ENCODE data around the gene TSC22D1.
"Not testable (repeated sequence)": the region's sequence is repeated elsewhere in the genome, so short reads cannot be mapped to it uniquely, and the experiment has no call there.

TSC22D1 gene

GRCh38 chr13:44465318-44465717, 110.8 kb downstream of the TSC22D1 start:
- no peak for DNase-seq
- Mint-ChIP-seq H3K4me1 (no peaks in the 10 kb centered on the region), H3K4me3 (no peak overlapping the region), H3K27me3 (no peaks in the 10 kb centered on the region), H3K9me3 (no peaks in the 10 kb centered on the region), H3K36me3 (no peaks in the 10 kb centered on the region), H3K27ac (no peak overlapping the region)
- CTCF ChIA-PET: interaction anchor here (1.1 kb wide), 1 partner anchor 27 kb away, joined by 3 read pairs; no protein-coding TSS in a partner anchor

- no peaks in the 10 kb centered on the region for H3K9me3 Mint-ChIP-seq
- H3K4me1 Mint-ChIP-seq: no peaks in the 10 kb centered on the region
- no peak overlapping the region for H3K4me3 Mint-ChIP-seq
- no peak overlapping the region for H3K27ac Mint-ChIP-seq
- no peaks in the 10 kb centered on the region for H3K27me3 Mint-ChIP-seq
- CTCF ChIA-PET: no interaction called here
- no peaks in the 10 kb centered on the region for H3K36me3 Mint-ChIP-seq
- DNase-seq: no peak
These were observed 111.7 kb downstream of the TSC22D1 start for GRCh38 chr13:44464471-44464870.

- no peak for DNase-seq
- Mint-ChIP-seq H3K27me3 (no peaks in the 10 kb centered on the region), H3K4me3 (no peak overlapping the region), H3K36me3 (no peaks in the 10 kb centered on the region), H3K4me1 (no peaks in the 10 kb centered on the region), H3K27ac (no peak overlapping the region), H3K9me3 (no peaks in the 10 kb centered on the region)
- CTCF ChIA-PET: interaction anchor here (1.2 to 1.3 kb wide), 2 partner anchors 272 to 558 kb away, joined by 3 to 5 read pairs; no protein-coding TSS in a partner anchor
These were observed 112.4 kb downstream of the TSC22D1 start for GRCh38 chr13:44463759-44464158.

- no peaks in the 10 kb centered on the region for H3K27me3 Mint-ChIP-seq
- no peak for DNase-seq
- no peaks in the 10 kb centered on the region for H3K9me3 Mint-ChIP-seq
- CTCF ChIA-PET: interaction anchor here (1.3 kb wide), 1 partner anchor 10 kb away, joined by 3 read pairs; no protein-coding TSS in a partner anchor
- no peak overlapping the region for H3K4me3 Mint-ChIP-seq
- no peaks in the 10 kb centered on the region for H3K4me1 Mint-ChIP-seq
- H3K36me3 Mint-ChIP-seq: no peaks in the 10 kb centered on the region
- H3K27ac Mint-ChIP-seq: no peak overlapping the region
These were observed 116.5 kb downstream of the TSC22D1 start for GRCh38 chr13:44459674-44460073.

- CTCF ChIA-PET: interaction anchor here (0.7 to 1.7 kb wide), 2 partner anchors 550 to 553 kb away, joined by 3 read pairs; no protein-coding TSS in a partner anchor
- Mint-ChIP-seq H3K27me3 (no peaks in the 10 kb centered on the region), H3K4me1 (no peaks in the 10 kb centered on the region), H3K36me3 (no peaks in the 10 kb centered on the region), H3K4me3 (no peak overlapping the region), H3K27ac (no peak overlapping the region), H3K9me3 (no peaks in the 10 kb centered on the region)
- DNase-seq: no peak
These were observed 117.7 kb downstream of the TSC22D1 start for GRCh38 chr13:44458313-44458975.

- CTCF ChIA-PET: interaction anchor here (2.2 kb wide), 1 partner anchor 14 kb away, joined by 6 read pairs; no protein-coding TSS in a partner anchor
- not testable (repeated sequence) for H3K27ac Mint-ChIP-seq, DNase-seq, H3K4me1 Mint-ChIP-seq, H3K9me3 Mint-ChIP-seq, H3K4me3 Mint-ChIP-seq, H3K27me3 Mint-ChIP-seq, H3K36me3 Mint-ChIP-seq
These were observed 119.9 kb downstream of the TSC22D1 start for GRCh38 chr13:44456212-44456611.

- CTCF ChIA-PET: interaction anchor here (2.2 kb wide), 1 partner anchor 14 kb away, joined by 6 read pairs; no protein-coding TSS in a partner anchor
- Mint-ChIP-seq H3K27ac (no peak overlapping the region), H3K9me3 (no peaks in the 10 kb centered on the region), H3K4me3 (no peak overlapping the region), H3K4me1 (no peaks in the 10 kb centered on the region), H3K36me3 (no peaks in the 10 kb centered on the region), H3K27me3 (no peaks in the 10 kb centered on the region)
- DNase-seq: no peak
These were observed 120.4 kb downstream of the TSC22D1 start for GRCh38 chr13:44455769-44456168.

GRCh38 chr13:44453881-44454280, 122.2 kb downstream of the TSC22D1 start:
- no peaks in the 10 kb centered on the region for H3K27me3 Mint-ChIP-seq
- no peak overlapping the region for H3K4me3 Mint-ChIP-seq
- CTCF ChIA-PET: no interaction called here

GRCh38 chr13:44453069-44453468, 123.1 kb downstream of the TSC22D1 start:
- Mint-ChIP-seq H3K36me3 (no peaks in the 10 kb centered on the region), H3K4me1 (no peaks in the 10 kb centered on the region), H3K27ac (no peak overlapping the region), H3K4me3 (no peak overlapping the region), H3K9me3 (no peaks in the 10 kb centered on the region), H3K27me3 (no peaks in the 10 kb centered on the region)
- no peak for DNase-seq
- CTCF ChIA-PET: no interaction called here

More at GRCh38 chr13:44453881-44454280, 122.2 kb downstream of the TSC22D1 start:
- no peaks in the 10 kb centered on the region for H3K4me1 Mint-ChIP-seq
- no peak for DNase-seq
- H3K36me3 Mint-ChIP-seq: no peaks in the 10 kb centered on the region
- H3K27ac Mint-ChIP-seq: no peak overlapping the region
- no peaks in the 10 kb centered on the region for H3K9me3 Mint-ChIP-seq

- no peak for DNase-seq
- Mint-ChIP-seq H3K27me3 (no peaks in the 10 kb centered on the region), H3K4me1 (no peaks in the 10 kb centered on the region), H3K27ac (no peak overlapping the region), H3K36me3 (no peaks in the 10 kb centered on the region), H3K4me3 (no peak overlapping the region), H3K9me3 (no peaks in the 10 kb centered on the region)
- CTCF ChIA-PET: no interaction called here
These were observed 123.7 kb downstream of the TSC22D1 start for GRCh38 chr13:44452418-44452817.

GRCh38 chr13:44451651-44452050, 124.5 kb downstream of the TSC22D1 start:
- H3K27ac Mint-ChIP-seq: no peak overlapping the region
- no peaks in the 10 kb centered on the region for H3K9me3 Mint-ChIP-seq
- no peak overlapping the region for H3K4me3 Mint-ChIP-seq
- H3K27me3 Mint-ChIP-seq: peaks cover 1% of the 10 kb centered on the region
- DNase-seq: no peak
- no peaks in the 10 kb centered on the region for H3K36me3 Mint-ChIP-seq
- CTCF ChIA-PET: no interaction called here
- no peaks in the 10 kb centered on the region for H3K4me1 Mint-ChIP-seq

GRCh38 chr13:44451126-44451525, 125.0 kb downstream of the TSC22D1 start:
- Mint-ChIP-seq H3K4me1 (no peaks in the 10 kb centered on the region), H3K4me3 (no peak overlapping the region), H3K27me3 (peaks cover 4% of the 10 kb centered on the region), H3K27ac (no peak overlapping the region), H3K9me3 (no peaks in the 10 kb centered on the region), H3K36me3 (no peaks in the 10 kb centered on the region)
- DNase-seq: no peak
- CTCF ChIA-PET: no interaction called here

- H3K4me3 Mint-ChIP-seq: no peak overlapping the region
- H3K27ac Mint-ChIP-seq: no peak overlapping the region
- no peak for DNase-seq
- H3K9me3 Mint-ChIP-seq: no peaks in the 10 kb centered on the region
- H3K4me1 Mint-ChIP-seq: no peaks in the 10 kb centered on the region
- H3K36me3 Mint-ChIP-seq: no peaks in the 10 kb centered on the region
- peaks cover 4% of the 10 kb centered on the region for H3K27me3 Mint-ChIP-seq
- CTCF ChIA-PET: no interaction called here
These were observed 125.9 kb downstream of the TSC22D1 start for GRCh38 chr13:44449999-44450821.

GRCh38 chr13:44448875-44449274, 127.3 kb downstream of the TSC22D1 start:
- no peak for DNase-seq
- Mint-ChIP-seq H3K4me1 (no peaks in the 10 kb centered on the region), H3K27me3 (peaks cover 4% of the 10 kb centered on the region), H3K27ac (no peak overlapping the region), H3K36me3 (no peaks in the 10 kb centered on the region), H3K9me3 (no peaks in the 10 kb centered on the region), H3K4me3 (no peak overlapping the region)
- CTCF ChIA-PET: no interaction called here

GRCh38 chr13:44448373-44448772, 127.8 kb downstream of the TSC22D1 start:
- CTCF ChIA-PET: interaction anchor here (1.1 kb wide), 1 partner anchor 539 kb away, joined by 3 read pairs; no protein-coding TSS in a partner anchor
- H3K36me3 Mint-ChIP-seq: no peaks in the 10 kb centered on the region

More at GRCh38 chr13:44448373-44448772, 127.8 kb downstream of the TSC22D1 start:
- Mint-ChIP-seq H3K27me3 (peaks cover 4% of the 10 kb centered on the region), H3K4me1 (no peaks in the 10 kb centered on the region), H3K4me3 (no peak overlapping the region), H3K9me3 (no peaks in the 10 kb centered on the region), H3K27ac (no peak overlapping the region)
- DNase-seq: no peak
